ENCODE results near the gene DIPK1C.

DNA sequence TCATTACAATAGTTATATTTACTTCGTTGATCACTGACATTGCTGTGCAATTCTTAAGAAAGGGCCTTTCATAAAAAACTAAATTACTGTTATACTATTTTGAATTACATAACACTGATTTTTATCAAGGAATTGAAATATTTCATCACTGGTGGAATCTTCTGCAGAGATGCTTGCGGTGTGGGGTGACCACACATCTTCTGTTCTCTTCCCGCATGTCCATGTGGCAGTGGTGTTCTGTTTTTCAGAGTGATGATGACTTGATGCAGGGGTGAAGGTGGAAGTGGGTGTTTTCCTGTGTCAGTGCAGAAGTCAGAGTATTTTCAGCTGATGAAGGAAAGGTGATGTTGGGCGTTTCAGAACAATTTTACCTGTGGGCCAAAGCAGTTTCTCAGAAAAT is 46.0 kb upstream of the DIPK1C start:
- TF ChIP-seq, protein P1, sequence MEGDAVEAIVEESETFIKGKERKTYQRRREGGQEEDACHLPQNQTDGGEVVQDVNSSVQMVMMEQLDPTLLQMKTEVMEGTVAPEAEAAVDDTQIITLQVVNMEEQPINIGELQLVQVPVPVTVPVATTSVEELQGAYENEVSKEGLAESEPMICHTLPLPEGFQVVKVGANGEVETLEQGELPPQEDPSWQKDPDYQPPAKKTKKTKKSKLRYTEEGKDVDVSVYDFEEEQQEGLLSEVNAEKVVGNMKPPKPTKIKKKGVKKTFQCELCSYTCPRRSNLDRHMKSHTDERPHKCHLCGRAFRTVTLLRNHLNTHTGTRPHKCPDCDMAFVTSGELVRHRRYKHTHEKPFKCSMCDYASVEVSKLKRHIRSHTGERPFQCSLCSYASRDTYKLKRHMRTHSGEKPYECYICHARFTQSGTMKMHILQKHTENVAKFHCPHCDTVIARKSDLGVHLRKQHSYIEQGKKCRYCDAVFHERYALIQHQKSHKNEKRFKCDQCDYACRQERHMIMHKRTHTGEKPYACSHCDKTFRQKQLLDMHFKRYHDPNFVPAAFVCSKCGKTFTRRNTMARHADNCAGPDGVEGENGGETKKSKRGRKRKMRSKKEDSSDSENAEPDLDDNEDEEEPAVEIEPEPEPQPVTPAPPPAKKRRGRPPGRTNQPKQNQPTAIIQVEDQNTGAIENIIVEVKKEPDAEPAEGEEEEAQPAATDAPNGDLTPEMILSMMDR (IDR thresholded peaks at IDR 0.05; ENCODE audit: poor library complexity), result no peak
- TF ChIP-seq EZH2 (IDR thresholded peaks at IDR 0.05; ENCODE audit: borderline replicate concordance) (no peak), EZH2phosphoT487 (IDR thresholded peaks at IDR 0.05; ENCODE audit: low read depth, severe bottlenecking, unreplicated experiment) (no peak)

All from hepatocyte (in vitro differentiated cells).